GM23338 (cell line): ENCODE data around the gene CCS. TPM values are rescaled to one million over a fixed set of nuclear protein-coding genes. Genes with fewer than 3 reads are reported as not detected.

ENCODE experiments used
- ATAC-seq: fragments of 200-7000 bp; cut with Tn5 transposase; 3 replicates; pipeline ENCODE4 v1.9.1; 2020
- DNase-seq: peaks from one replicate; pipeline ENCODE4 v3.0.0-alpha.2; 2015; ENCODE audit warnings: low spot score
- H2AFZ ChIP-seq: fragments of 200-600 bp; sonication (generic); 2 replicates; pipeline ENCODE4 v1.8.0; 2016; ENCODE audit warnings: antibody characterized with exemption, mild to moderate bottlenecking, moderate library complexity
- H3F3A ChIP-seq: fragments of 200-600 bp; sonication (generic); replicated peaks from 2 replicates; pipeline ENCODE4 v1.8.0; 2017; ENCODE audit warnings: antibody characterized with exemption, mixed run types, low read depth
- H3K27ac ChIP-seq: fragments of 200-600 bp; sonication (generic); 2 replicates; pipeline ENCODE4 v1.6.1; 2016; ENCODE audit warnings: low read depth
- H3K27me3 ChIP-seq: fragments of 200-600 bp; sonication (generic); 2 replicates; pipeline ENCODE4 v1.8.0; 2016; ENCODE audit warnings: mild to moderate bottlenecking, mixed run types, moderate library complexity; ENCODE audit not compliant: insufficient read depth
- H3K36me3 ChIP-seq: fragments of 200-600 bp; sonication (generic); 2 replicates; pipeline ENCODE4 v1.8.0; 2016; ENCODE audit warnings: mild to moderate bottlenecking; ENCODE audit not compliant: insufficient read depth
- H3K4me1 ChIP-seq: fragments of 200-600 bp; sonication (generic); 2 replicates; pipeline ENCODE4 v1.8.0; 2016; ENCODE audit warnings: mild to moderate bottlenecking, moderate library complexity; ENCODE audit not compliant: insufficient read depth
- H3K4me2 ChIP-seq: fragments of 200-600 bp; sonication (generic); 2 replicates; pipeline ENCODE4 v1.7.1; 2017; ENCODE audit warnings: mixed run types
- H3K4me3 ChIP-seq: fragments of 200-600 bp; sonication (generic); 2 replicates; pipeline ENCODE4 v1.6.1; 2016; ENCODE audit warnings: mixed run types
- H3K79me2 ChIP-seq: fragments of 200-600 bp; sonication (generic); replicated peaks from 2 replicates; pipeline ENCODE4 v1.8.0; 2017; ENCODE audit warnings: mild to moderate bottlenecking; ENCODE audit not compliant: insufficient read depth
- H3K9me2 ChIP-seq: fragments of 200-600 bp; sonication (generic); 2 replicates; pipeline ENCODE4 v1.8.0; 2017; ENCODE audit not compliant: insufficient read depth
- H4K20me1 ChIP-seq: fragments of 200-600 bp; sonication (generic); replicated peaks from 2 replicates; pipeline ENCODE4 v1.8.0; 2017; ENCODE audit warnings: mild to moderate bottlenecking; ENCODE audit not compliant: insufficient read depth
- H3K27ac Mint-ChIP-seq: 2 replicates; pipeline ENCODE4 v1.8.0; 2020; ENCODE audit warnings: inconsistent platforms, mild to moderate bottlenecking, moderate library complexity, mixed read lengths
- H3K27me3 Mint-ChIP-seq: 3 replicates; pipeline ENCODE4 v1.8.0; 2022; ENCODE audit warnings: low read depth, mild to moderate bottlenecking, moderate library complexity, mixed read lengths, inconsistent platforms; ENCODE audit not compliant: insufficient read depth, poor library complexity
- H3K36me3 Mint-ChIP-seq: 3 replicates; pipeline ENCODE4 v1.8.0; 2021; ENCODE audit warnings: low read depth, mild to moderate bottlenecking, inconsistent platforms, moderate library complexity, mixed read lengths
- H3K4me1 Mint-ChIP-seq: 3 replicates; pipeline ENCODE4 v1.8.0; 2020; ENCODE audit warnings: mild to moderate bottlenecking, inconsistent platforms, mixed read lengths
- H3K4me3 Mint-ChIP-seq: 3 replicates; pipeline ENCODE4 v1.8.0; 2021; ENCODE audit warnings: moderate library complexity, mild to moderate bottlenecking, inconsistent platforms, mixed read lengths
- H3K9me3 Mint-ChIP-seq: 3 replicates; pipeline ENCODE4 v1.8.0; 2020; ENCODE audit warnings: moderate library complexity, mild to moderate bottlenecking, inconsistent platforms, mixed read lengths
- JUNB ChIP-seq: IDR thresholded peaks from one replicate; pipeline ENCODE4 v1.6.1; 2016; ENCODE audit warnings: antibody characterized with exemption; ENCODE audit not compliant: unreplicated experiment
- NANOG ChIP-seq: IDR thresholded peaks from 2 replicates; pipeline ENCODE4 v1.6.1; 2016; ENCODE audit warnings: antibody characterized with exemption, borderline replicate concordance
- POLR2AphosphoS5 ChIP-seq: IDR thresholded peaks from 2 replicates; pipeline ENCODE4 v1.6.1; 2016; ENCODE audit warnings: antibody characterized with exemption, low read depth
- STAT1 ChIP-seq: IDR thresholded peaks from one replicate; pipeline ENCODE4 v1.6.1; 2016; ENCODE audit warnings: antibody characterized with exemption; ENCODE audit not compliant: unreplicated experiment
- ZNF114 ChIP-seq: fragments of 250-450 bp; sonication (Bioruptor Pico); IDR thresholded peaks from 2 replicates; pipeline ENCODE4 v1.5.0; 2020; ENCODE audit warnings: mild to moderate bottlenecking, moderate library complexity
- ZNF331 ChIP-seq: fragments of 250-450 bp; sonication (Bioruptor Pico); IDR thresholded peaks from 2 replicates; pipeline ENCODE4 v1.5.0; 2020; ENCODE audit warnings: low read depth, mild to moderate bottlenecking, moderate library complexity
- polyA plus RNA-seq: library from polyadenylated mRNA; unstranded; fragments of >200 nt; fragmentation: Nextera tagmentation; extraction: Ambion mirVana; gene quantifications from 2 replicates; pipeline ENCODE4 v1.2.1, GENCODE V29; 2016
- total RNA-seq: library from RNA; depleted of rRNA; stranded (reverse); fragments of >200 nt; shearing (Covaris generic); gene quantifications from 2 replicates; pipeline ENCODE4 v1.2.3, GENCODE V29; 2014
- TF ChIP-seq, protein P1 (sequence below), 2 experiments: fragments of 200-600 bp in 1 of 2; sonication (generic) in 1 of 2; conservative IDR thresholded peaks; 2 replicates each; pipeline versions ENCODE4 v1.5.1 to v1.6.1; 2016 to 2017; ENCODE audit warnings: antibody characterized with exemption in 2 of 2, low read depth in 2 of 2, mild to moderate bottlenecking in 2 of 2, moderate library complexity in 1 of 2
- TF ChIP-seq, protein P2 (sequence below): IDR thresholded peaks from one replicate; pipeline ENCODE4 v1.6.1; 2018; ENCODE audit warnings: antibody characterized with exemption; ENCODE audit not compliant: unreplicated experiment

The CCS gene
- total and polyA plus RNA-seq, 2 experiments from 2014 or later: 36.1 to 60.7 TPM

DNA sequence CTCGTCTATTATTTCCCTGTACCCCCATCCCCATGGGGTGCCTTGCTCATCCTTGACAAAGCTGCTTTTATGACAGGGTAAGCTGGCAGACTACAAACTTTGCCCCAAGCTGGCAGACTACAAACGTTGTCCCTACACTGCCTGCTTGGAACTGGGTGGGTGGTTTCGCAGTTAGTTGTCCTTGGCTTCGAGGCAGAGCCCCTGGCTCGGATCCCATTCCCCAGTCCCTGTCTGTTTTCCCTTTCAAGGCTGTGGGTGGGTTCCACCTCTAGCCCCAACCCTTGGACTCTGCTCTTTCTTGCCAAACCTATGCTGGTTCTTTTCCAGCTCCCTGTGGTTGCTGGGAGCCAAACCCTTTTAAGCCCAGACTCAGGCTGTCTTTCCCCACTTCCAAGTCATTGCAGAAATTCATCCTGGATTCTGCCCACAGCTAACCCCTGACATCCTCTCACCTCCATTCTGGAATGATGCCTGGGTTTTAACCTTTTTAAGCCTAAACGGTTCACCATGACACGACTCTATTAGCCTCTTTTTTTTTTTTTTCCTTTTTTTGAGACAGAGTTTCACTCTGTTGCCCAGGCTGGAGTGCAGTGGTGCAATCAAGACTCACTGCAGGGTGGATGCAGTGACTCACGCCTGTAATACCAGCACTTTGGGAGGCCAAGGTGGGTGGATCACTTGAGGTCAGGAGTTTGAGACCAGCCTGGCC is 14.3 kb downstream of the CCS start:
- peaks cover 20% of the 10 kb centered on the region; the same call in 2 of the 3 replicates for H3K36me3 Mint-ChIP-seq
- Histone ChIP-seq H3K36me3 (no peaks in the 10 kb centered on the region), H3F3A (no peaks in the 10 kb centered on the region), H3K9me2 (no peaks in the 10 kb centered on the region), H2AFZ (no peak overlapping the region), H3K27me3 (no peaks in the 10 kb centered on the region), H3K4me2 (no peak overlapping the region), H3K4me3 (no peak overlapping the region), H3K27ac (no peak overlapping the region), H3K79me2 (no peaks in the 10 kb centered on the region), H4K20me1 (no peaks in the 10 kb centered on the region), H3K4me1 (no peaks in the 10 kb centered on the region)
- no peaks in the 10 kb centered on the region for H3K9me3 Mint-ChIP-seq
- H3K27me3 Mint-ChIP-seq: peaks cover 1% of the 10 kb centered on the region
- H3K4me1 Mint-ChIP-seq: no peaks in the 10 kb centered on the region
- TF ChIP-seq ZNF114 (no peak), NANOG (no peak), JUNB (no peak), POLR2AphosphoS5 (no peak), STAT1 (no peak)
- TF ChIP-seq, protein P1, sequence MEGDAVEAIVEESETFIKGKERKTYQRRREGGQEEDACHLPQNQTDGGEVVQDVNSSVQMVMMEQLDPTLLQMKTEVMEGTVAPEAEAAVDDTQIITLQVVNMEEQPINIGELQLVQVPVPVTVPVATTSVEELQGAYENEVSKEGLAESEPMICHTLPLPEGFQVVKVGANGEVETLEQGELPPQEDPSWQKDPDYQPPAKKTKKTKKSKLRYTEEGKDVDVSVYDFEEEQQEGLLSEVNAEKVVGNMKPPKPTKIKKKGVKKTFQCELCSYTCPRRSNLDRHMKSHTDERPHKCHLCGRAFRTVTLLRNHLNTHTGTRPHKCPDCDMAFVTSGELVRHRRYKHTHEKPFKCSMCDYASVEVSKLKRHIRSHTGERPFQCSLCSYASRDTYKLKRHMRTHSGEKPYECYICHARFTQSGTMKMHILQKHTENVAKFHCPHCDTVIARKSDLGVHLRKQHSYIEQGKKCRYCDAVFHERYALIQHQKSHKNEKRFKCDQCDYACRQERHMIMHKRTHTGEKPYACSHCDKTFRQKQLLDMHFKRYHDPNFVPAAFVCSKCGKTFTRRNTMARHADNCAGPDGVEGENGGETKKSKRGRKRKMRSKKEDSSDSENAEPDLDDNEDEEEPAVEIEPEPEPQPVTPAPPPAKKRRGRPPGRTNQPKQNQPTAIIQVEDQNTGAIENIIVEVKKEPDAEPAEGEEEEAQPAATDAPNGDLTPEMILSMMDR (conservative IDR thresholded peaks at IDR 0.05; ENCODE audit: low read depth in 2 of 2): no peak
- TF ChIP-seq, protein P2, sequence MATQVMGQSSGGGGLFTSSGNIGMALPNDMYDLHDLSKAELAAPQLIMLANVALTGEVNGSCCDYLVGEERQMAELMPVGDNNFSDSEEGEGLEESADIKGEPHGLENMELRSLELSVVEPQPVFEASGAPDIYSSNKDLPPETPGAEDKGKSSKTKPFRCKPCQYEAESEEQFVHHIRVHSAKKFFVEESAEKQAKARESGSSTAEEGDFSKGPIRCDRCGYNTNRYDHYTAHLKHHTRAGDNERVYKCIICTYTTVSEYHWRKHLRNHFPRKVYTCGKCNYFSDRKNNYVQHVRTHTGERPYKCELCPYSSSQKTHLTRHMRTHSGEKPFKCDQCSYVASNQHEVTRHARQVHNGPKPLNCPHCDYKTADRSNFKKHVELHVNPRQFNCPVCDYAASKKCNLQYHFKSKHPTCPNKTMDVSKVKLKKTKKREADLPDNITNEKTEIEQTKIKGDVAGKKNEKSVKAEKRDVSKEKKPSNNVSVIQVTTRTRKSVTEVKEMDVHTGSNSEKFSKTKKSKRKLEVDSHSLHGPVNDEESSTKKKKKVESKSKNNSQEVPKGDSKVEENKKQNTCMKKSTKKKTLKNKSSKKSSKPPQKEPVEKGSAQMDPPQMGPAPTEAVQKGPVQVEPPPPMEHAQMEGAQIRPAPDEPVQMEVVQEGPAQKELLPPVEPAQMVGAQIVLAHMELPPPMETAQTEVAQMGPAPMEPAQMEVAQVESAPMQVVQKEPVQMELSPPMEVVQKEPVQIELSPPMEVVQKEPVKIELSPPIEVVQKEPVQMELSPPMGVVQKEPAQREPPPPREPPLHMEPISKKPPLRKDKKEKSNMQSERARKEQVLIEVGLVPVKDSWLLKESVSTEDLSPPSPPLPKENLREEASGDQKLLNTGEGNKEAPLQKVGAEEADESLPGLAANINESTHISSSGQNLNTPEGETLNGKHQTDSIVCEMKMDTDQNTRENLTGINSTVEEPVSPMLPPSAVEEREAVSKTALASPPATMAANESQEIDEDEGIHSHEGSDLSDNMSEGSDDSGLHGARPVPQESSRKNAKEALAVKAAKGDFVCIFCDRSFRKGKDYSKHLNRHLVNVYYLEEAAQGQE: no peak
- no peak for ATAC-seq
- no peak overlapping the region for H3K4me3 Mint-ChIP-seq
- H3K27ac Mint-ChIP-seq: no peak overlapping the region; the same call in 1 of the 2 replicates
- DNase-seq: no peak

DNA sequence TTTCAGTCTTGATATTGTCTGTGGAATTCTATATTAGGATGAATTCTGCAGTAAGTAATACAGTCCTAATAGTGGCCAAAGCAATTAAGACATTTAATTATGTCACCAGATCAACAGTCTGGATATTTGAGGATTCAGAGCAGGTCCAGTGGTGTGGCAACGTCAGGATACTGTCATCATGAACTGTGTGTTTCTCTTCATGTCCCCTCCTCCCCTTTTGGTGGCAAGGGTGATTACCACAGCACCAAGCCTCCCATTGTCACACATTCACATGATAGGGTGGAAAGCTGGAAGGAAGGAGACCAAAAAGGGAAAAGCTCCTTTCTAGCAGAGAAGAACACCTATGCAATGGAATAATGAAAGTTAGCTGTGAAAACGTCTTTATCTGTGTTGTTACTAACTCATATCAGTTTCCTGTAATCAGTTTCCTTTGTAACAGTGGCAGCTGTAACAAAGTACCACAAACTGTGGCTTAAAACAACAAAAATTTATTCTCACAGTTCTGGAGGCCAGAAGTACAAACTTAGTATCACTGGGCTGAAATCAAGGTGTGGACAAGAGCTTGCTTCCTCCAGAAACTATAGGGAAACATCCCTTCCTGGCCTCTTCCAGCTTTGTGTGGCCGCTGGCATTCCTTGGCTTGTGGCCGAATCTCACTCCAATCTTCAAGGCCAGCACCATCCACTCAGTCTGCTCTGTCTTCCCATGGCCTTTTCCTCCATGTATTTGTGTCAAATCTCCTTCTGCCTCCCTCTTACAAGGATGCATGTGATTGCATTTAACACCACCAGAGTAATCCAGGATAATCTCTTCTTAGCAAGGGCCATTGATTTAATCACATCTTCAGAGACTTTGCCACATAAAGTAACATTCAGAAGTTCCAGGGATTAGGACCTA is 17.0 kb downstream of the CCS start:
- no peak for ATAC-seq
- peaks cover 11% of the 10 kb centered on the region; the same call in 2 of the 3 replicates for H3K36me3 Mint-ChIP-seq
- Histone ChIP-seq H4K20me1 (no peaks in the 10 kb centered on the region), H3K79me2 (0 out of 2 replicates have a peak, but pooled peaks cover 3% of the 10 kb centered on the region), H3K36me3 (no peaks in the 10 kb centered on the region), H2AFZ (no peak overlapping the region), H3K4me1 (no peaks in the 10 kb centered on the region), H3K27me3 (no peaks in the 10 kb centered on the region), H3K4me3 (no peak overlapping the region), H3F3A (peaks cover 2% of the 10 kb centered on the region; the same call in 1 of the 2 replicates), H3K4me2 (no peak overlapping the region), H3K27ac (no peak overlapping the region), H3K9me2 (no peaks in the 10 kb centered on the region)
- H3K27ac Mint-ChIP-seq: no peak overlapping the region
- no peak overlapping the region for H3K4me3 Mint-ChIP-seq
- DNase-seq: no peak
- H3K27me3 Mint-ChIP-seq: peaks cover 2% of the 10 kb centered on the region
- no peaks in the 10 kb centered on the region for H3K4me1 Mint-ChIP-seq
- no peaks in the 10 kb centered on the region for H3K9me3 Mint-ChIP-seq
- no peak for TF ChIP-seq ZNF331 (CRISPR knock-in tag)
- TF ChIP-seq, protein P2: no peak
- no peak for TF ChIP-seq POLR2AphosphoS5
- no peak for TF ChIP-seq STAT1
